Esophagus squamous epithelium (tissue), 5 donors: Measurements from ENCODE around the gene ARF3. TPM values are rescaled to one million over a fixed set of nuclear protein-coding genes. Genes with fewer than 3 reads are reported as not detected.

Source experiments
- DNase-seq: peaks from one replicate; lab custom pipeline; 2025; lab: John Stamatoyannopoulos, UW
- H3K27ac ChIP-seq, 4 donors: fragments of 200-600 bp; sonication (generic); one replicate each; pipeline ENCODE4 v1.5.1; 2016 to 2019; ENCODE audit warnings: mild to moderate bottlenecking in 1 of 4
- H3K27me3 ChIP-seq, 4 donors: fragments of 200-600 bp; sonication (generic); 1 replicate in 3 of 4; 2 replicates in 1 of 4; pipeline versions ENCODE4 v1.5.1 to v1.6.0; 2017 to 2021; ENCODE audit warnings: antibody characterized with exemption in 1 of 4
- H3K36me3 ChIP-seq, 3 donors: fragments of 200-600 bp; sonication (generic); one replicate each; pipeline ENCODE4 v1.5.1; 2016 to 2019
- H3K4me1 ChIP-seq, 3 donors: fragments of 200-600 bp; sonication (generic); one replicate each; pipeline ENCODE4 v1.5.1; 2017 to 2019
- H3K4me3 ChIP-seq, 4 donors: fragments of 200-600 bp; sonication (generic); 1 replicate in 3 of 4; 2 replicates in 1 of 4; pipeline ENCODE4 v1.5.1; 2016 to 2019; ENCODE audit warnings: mild to moderate bottlenecking in 2 of 4, moderate library complexity in 1 of 4
- H3K9me3 ChIP-seq, 3 donors: fragments of 200-600 bp; sonication (generic); one replicate each; pipeline ENCODE4 v1.5.1; 2016 to 2019
- POLR2A ChIP-seq, 4 donors: fragments of 450-650 bp; IDR thresholded peaks; one replicate each; pipeline ENCODE4 v1.6.1; 2017; ENCODE audit warnings: antibody characterized with exemption in 4 of 4, mild to moderate bottlenecking in 4 of 4, moderate library complexity in 3 of 4
- WGBS, 2 donors: methylation state at CpG; one replicate each; pipeline ENCODE4 v1.1.5; 2018; 5-methylcytosine and 5-hydroxymethylcytosine counted together
- intact Hi-C: fragments of 100-400 bp; cut with DNase I; formaldehyde crosslinking; loops from one replicate; pipeline ENCODE4 v1.15.0; 2022
- total RNA-seq, 4 donors: library from RNA; depleted of rRNA; stranded (reverse); fragments of >200 nt; gene quantifications; one replicate each; pipeline ENCODE4 v1.1.0, GENCODE V29; 2016
- TF ChIP-seq, protein P1 (sequence below), 6 experiments: fragments of 450-650 bp in 4 of 6; fragments of 200-600 bp in 2 of 6; sonication (generic) in 2 of 6; IDR thresholded peaks; one replicate each; pipeline ENCODE4 v1.5.1; 2016 to 2019; ENCODE audit warnings: antibody characterized with exemption in 6 of 6, mild to moderate bottlenecking in 4 of 6, moderate library complexity in 4 of 6
- donor health status: DM: yes; HTN: yes; CAD: no.

The ARF3 gene
- total RNA-seq, 4 donors from 2014 or later, result 52.2 to 76.2 (median 61.6) TPM

DNA sequence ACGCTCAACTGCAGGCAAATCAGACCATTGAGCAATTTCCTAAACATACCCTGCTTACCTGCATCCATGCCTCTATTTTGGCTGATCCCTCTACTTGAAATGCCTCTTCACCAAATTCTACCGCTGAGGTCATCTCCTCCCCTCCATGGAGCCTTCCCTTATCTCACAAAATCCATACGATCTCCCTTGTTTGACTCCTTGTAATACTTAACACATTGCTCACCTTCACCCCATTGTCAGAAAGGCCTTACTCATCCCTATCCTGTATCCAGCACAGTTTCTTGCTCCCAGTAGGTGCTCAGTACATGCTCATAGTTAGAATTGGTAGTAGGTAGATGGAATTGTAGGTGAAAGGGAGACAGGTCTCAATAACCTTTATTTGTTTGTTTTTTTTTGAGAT is 36.5 kb upstream of the ARF3 start:
- no peak for DNase-seq
- TF ChIP-seq POLR2A (IDR thresholded peaks at IDR 0.05), result no peak
- TF ChIP-seq, protein P1, sequence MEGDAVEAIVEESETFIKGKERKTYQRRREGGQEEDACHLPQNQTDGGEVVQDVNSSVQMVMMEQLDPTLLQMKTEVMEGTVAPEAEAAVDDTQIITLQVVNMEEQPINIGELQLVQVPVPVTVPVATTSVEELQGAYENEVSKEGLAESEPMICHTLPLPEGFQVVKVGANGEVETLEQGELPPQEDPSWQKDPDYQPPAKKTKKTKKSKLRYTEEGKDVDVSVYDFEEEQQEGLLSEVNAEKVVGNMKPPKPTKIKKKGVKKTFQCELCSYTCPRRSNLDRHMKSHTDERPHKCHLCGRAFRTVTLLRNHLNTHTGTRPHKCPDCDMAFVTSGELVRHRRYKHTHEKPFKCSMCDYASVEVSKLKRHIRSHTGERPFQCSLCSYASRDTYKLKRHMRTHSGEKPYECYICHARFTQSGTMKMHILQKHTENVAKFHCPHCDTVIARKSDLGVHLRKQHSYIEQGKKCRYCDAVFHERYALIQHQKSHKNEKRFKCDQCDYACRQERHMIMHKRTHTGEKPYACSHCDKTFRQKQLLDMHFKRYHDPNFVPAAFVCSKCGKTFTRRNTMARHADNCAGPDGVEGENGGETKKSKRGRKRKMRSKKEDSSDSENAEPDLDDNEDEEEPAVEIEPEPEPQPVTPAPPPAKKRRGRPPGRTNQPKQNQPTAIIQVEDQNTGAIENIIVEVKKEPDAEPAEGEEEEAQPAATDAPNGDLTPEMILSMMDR (IDR thresholded peaks at IDR 0.05), result no peak
- Histone ChIP-seq H3K4me1 (peaks cover 18 to 39% (median 21%) of the 10 kb centered on the region in 3 donors), H3K4me3 (no peak overlapping the region), H3K9me3 (no peaks in the 10 kb centered on the region), H3K27me3 (peaks cover 0 to 100% (median 7%) of the 10 kb centered on the region in 4 donors), H3K27ac (no peak overlapping the region), H3K36me3 (no peaks in the 10 kb centered on the region)
- intact Hi-C loops, result no loop called here
- WGBS, 2 donors, result 72 to 76% methylated on average over 3 of the region's 3 CpGs

DNA sequence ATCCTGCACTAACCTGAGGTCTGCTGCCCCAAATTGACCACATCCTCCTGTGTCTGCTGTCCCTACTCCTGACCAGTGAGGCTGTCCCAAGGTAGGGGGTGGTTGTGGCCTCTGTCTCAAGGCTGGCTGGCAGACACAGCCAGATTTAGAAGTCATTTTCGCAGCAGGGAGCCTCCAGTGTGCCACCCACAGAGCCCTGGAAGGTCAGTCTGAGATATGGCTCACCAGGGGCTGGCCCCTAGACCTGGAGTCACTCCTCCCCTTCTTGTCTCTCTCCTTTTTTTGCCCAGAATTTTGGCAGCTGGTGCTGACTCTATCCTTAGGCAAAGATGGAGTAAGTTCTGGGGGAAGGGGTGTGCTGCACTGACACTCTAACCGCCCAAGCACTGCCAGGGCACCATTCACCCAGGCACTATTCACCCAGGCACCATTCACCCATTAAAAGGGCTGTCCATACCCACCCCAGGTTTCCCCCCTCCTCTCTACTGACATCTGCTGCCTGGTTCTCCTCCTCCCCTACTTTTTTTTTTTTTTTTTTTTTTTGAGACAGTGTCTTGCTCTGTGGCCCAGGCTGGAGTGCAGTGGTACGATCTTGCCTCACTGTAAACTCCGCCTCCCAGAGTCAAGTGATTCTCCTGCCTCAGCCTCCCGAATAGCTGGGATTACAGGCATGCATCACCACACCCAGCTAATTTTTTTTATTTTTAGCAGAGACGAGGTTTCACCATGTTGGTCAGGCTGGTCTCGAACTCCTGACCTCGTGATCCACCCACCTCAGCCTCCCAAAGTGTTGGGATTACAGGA is 34.2 kb upstream of the ARF3 start:
- DNase-seq, result no peak
- H3K9me3 ChIP-seq, result no peaks in the 10 kb centered on the region
- peaks cover 0 to 19% (median 5%) of the 10 kb centered on the region in 3 donors for H3K4me1 ChIP-seq
- H3K27me3 ChIP-seq, result peaks cover 0 to 99% (median 7%) of the 10 kb centered on the region in 4 donors
- intact Hi-C loops, result no loop called here
- WGBS, 2 donors, result 50 to 61% methylated on average over 7 of the region's 8 CpGs
- H3K36me3 ChIP-seq, result no peaks in the 10 kb centered on the region
- no peak overlapping the region for H3K4me3 ChIP-seq
- H3K27ac ChIP-seq, result no peak overlapping the region
- TF ChIP-seq, protein P1 (IDR thresholded peaks at IDR 0.05), result no peak
- no peak for TF ChIP-seq POLR2A (IDR thresholded peaks at IDR 0.05)

DNA sequence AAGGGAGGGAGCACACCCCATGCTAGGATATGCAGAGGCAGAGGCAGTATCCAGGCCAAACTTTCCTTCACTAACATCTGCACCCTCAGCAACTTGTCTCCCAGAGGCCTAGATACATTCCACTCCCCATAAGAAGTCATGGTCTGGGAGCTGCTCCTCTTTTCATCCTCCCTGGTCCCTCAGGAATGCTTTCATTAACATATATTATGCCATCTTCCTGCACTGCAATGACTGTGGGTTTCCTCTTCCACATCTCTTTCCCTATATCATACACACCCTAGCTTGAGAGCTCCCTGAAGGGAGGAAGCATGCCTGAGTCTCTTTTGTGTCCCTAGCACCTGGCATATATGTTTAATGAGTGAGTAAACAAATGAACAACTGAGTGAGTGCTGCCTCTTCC is 33.3 kb upstream of the ARF3 start:
- TF ChIP-seq POLR2A (IDR thresholded peaks at IDR 0.05), result no peak
- TF ChIP-seq, protein P1 (IDR thresholded peaks at IDR 0.05), result no peak
- no peak overlapping the region for H3K4me3 ChIP-seq
- peaks cover 0 to 99% (median 7%) of the 10 kb centered on the region in 4 donors for H3K27me3 ChIP-seq
- H3K9me3 ChIP-seq, result no peaks in the 10 kb centered on the region
- H3K4me1 ChIP-seq, result peaks cover 0 to 16% (median 5%) of the 10 kb centered on the region in 3 donors
- intact Hi-C loops, result no loop called here
- DNase-seq, result no peak
- H3K27ac ChIP-seq, result no peak overlapping the region
- H3K36me3 ChIP-seq, result no peaks in the 10 kb centered on the region

DNA sequence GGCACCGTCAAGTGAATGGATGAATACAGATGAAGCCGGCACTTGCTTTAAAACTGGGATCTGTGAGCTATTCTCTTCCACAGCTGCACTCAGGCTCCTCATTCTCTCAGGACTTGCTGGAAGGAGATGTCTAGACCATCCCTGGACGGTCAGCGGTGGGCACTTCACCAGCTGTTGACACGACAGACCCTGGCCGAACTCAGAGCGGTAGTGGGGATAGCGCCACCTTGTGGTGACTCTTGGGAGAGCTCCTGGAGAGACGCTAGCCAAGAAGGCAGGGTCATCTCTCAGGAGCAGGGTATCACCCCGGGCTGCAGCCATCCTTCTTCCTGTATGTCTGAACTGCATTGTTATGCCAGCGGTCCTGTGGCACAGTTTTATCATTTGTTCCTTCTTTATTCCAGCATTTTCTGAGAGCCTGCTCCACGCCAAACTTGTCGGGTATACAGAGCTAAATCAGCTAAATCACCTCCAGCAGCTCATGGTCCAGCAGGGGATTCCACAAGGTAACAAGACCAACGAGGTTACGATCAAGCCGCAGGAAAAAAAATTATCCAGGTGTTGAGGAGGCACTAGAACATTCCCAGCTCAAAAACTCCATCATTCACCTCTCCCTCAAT is 30.9 kb upstream of the ARF3 start:
- Histone ChIP-seq H3K4me1 (peaks cover 0 to 8% (median 0%) of the 10 kb centered on the region in 3 donors), H3K27me3 (peaks cover 0 to 99% (median 0%) of the 10 kb centered on the region in 4 donors), H3K4me3 (no peak overlapping the region), H3K36me3 (no peaks in the 10 kb centered on the region), H3K27ac (no peak overlapping the region), H3K9me3 (no peaks in the 10 kb centered on the region)
- no peak for DNase-seq
- intact Hi-C loops, result loop anchor here (10.0 kb wide), 1 partner anchor 63 kb away; the partner anchor contains the start of gene FKBP11
- 30 to 36% methylated on average over 11 to 12 of the region's 16 CpGs for WGBS, 2 donors
- no peak for TF ChIP-seq POLR2A (IDR thresholded peaks at IDR 0.05)
- TF ChIP-seq, protein P1 (IDR thresholded peaks at IDR 0.05), result peak; percentile 60 to 87 (median 75)
